ENCODE results near the gene PPP1R13B. TPM values are rescaled to one million over a fixed set of nuclear protein-coding genes. Genes with fewer than 3 reads are reported as not detected.

PPP1R13B gene
- total and polyA plus RNA-seq, 2 experiments from 2014 or later, result 2.0 to 8.5 TPM

DNA sequence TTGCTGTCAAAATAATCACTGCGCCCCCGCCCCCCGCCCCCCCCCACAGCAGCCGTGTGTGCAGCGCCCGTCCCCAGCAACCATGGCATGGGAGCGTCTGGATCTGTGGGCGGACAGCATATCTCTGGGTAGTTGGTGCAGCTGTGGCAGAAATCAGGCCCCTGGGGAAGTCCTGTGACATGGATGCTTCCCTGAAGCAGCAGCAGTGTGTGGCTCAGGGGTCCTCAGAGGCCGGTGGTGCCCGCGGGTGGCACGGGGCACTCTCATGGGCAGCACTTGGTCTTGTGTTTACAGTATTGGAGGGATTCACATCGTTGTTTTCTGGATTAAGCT is 151.3 kb downstream of the PPP1R13B start (continued):
- TF ChIP-seq CREB1 (CRISPR knock-in tag; IDR thresholded peaks at IDR 0.05; ENCODE audit: low read depth) (no peak), EZH2phosphoT487 (IDR thresholded peaks at IDR 0.05; ENCODE audit: unreplicated experiment) (no peak)
- TF ChIP-seq, protein P1, sequence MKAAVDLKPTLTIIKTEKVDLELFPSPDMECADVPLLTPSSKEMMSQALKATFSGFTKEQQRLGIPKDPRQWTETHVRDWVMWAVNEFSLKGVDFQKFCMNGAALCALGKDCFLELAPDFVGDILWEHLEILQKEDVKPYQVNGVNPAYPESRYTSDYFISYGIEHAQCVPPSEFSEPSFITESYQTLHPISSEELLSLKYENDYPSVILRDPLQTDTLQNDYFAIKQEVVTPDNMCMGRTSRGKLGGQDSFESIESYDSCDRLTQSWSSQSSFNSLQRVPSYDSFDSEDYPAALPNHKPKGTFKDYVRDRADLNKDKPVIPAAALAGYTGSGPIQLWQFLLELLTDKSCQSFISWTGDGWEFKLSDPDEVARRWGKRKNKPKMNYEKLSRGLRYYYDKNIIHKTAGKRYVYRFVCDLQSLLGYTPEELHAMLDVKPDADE (IDR thresholded peaks at IDR 0.05), result no peak
- TF ChIP-seq, protein P2, sequence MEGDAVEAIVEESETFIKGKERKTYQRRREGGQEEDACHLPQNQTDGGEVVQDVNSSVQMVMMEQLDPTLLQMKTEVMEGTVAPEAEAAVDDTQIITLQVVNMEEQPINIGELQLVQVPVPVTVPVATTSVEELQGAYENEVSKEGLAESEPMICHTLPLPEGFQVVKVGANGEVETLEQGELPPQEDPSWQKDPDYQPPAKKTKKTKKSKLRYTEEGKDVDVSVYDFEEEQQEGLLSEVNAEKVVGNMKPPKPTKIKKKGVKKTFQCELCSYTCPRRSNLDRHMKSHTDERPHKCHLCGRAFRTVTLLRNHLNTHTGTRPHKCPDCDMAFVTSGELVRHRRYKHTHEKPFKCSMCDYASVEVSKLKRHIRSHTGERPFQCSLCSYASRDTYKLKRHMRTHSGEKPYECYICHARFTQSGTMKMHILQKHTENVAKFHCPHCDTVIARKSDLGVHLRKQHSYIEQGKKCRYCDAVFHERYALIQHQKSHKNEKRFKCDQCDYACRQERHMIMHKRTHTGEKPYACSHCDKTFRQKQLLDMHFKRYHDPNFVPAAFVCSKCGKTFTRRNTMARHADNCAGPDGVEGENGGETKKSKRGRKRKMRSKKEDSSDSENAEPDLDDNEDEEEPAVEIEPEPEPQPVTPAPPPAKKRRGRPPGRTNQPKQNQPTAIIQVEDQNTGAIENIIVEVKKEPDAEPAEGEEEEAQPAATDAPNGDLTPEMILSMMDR (conservative IDR thresholded peaks at IDR 0.05; ENCODE audit: low read depth in 2 of 2), result no peak

DNA sequence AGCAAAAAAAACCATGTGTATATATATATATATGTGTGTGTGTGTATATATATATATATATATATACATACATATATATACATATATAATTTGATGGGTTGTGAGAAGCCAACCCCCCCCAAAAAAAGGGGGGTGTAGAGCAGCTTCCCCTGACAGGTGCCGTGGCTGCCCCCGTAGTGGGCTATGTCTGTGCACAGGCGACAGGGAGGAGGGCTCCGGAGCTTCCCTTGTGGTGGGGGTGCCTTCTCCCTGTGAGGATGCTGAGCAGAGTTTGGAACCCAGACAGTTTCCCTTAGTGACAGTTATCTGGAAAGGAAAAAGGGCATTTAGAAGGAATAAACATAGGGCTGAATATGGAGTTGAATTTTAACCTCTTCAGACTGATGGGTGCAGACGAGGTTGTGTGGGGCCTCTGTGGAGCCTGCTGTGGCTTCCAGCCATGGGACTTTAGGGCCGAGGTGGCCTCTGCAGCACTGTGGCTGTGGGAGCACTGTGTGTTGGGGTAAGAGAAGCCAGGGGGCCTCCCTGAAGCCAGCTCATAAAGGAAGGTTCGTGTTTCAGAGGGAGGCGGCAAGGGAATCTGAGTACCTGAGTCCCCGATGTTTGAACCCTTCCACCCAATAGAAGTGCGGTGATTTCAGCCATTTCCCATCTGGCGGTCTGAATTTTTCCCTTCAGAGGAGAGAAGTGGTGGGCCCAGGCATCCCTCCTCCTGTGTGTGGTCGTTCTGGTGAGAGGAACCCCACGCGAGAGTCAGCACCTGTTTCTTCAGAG is 151.9 kb downstream of the PPP1R13B start:
- H3K4me3 ChIP-seq, result no peak overlapping the region
- peaks cover 15% of the 10 kb centered on the region; the same call in 1 of the 2 replicates for H3F3A ChIP-seq (replicated peaks; ENCODE audit: low read depth)
- no peak for DNase-seq (ENCODE audit: low spot score)
- H3K4me1 Mint-ChIP-seq, result peaks cover 21% of the 10 kb centered on the region
- no peak overlapping the region for H2AFZ ChIP-seq
- H3K79me2 ChIP-seq (replicated peaks; ENCODE audit: insufficient read depth), result peaks cover 8% of the 10 kb centered on the region; the same call in 1 of the 2 replicates
- H3K27me3 Mint-ChIP-seq (ENCODE audit: insufficient read depth, low read depth, poor library complexity), result peaks cover 28% of the 10 kb centered on the region
- no peak for ATAC-seq
- peaks cover 15% of the 10 kb centered on the region for H4K20me1 ChIP-seq (replicated peaks; ENCODE audit: insufficient read depth)
- H3K9me2 ChIP-seq (ENCODE audit: insufficient read depth), result no peaks in the 10 kb centered on the region
- no peaks in the 10 kb centered on the region; the same call in 1 of the 2 replicates for H3K36me3 ChIP-seq (ENCODE audit: insufficient read depth)
- H3K36me3 Mint-ChIP-seq (ENCODE audit: low read depth), result peaks cover 37% of the 10 kb centered on the region
- H3K4me1 ChIP-seq (ENCODE audit: insufficient read depth), result peaks cover 6% of the 10 kb centered on the region; the same call in 1 of the 2 replicates
- H3K27ac ChIP-seq (ENCODE audit: low read depth), result 0 out of 2 replicates have a peak overlapping the region, but pooled peaks have one; percentile 26
- H3K9me3 Mint-ChIP-seq, result no peaks in the 10 kb centered on the region; the same call in 2 of the 3 replicates
- no peaks in the 10 kb centered on the region for H3K27me3 ChIP-seq (ENCODE audit: insufficient read depth)
- H3K4me2 ChIP-seq, result no peak overlapping the region
- H3K27ac Mint-ChIP-seq, result no peak overlapping the region
- H3K4me3 Mint-ChIP-seq, result no peak overlapping the region; the same call in 2 of the 3 replicates
- TF ChIP-seq STAT1 (IDR thresholded peaks at IDR 0.05; ENCODE audit: unreplicated experiment), result no peak
- TF ChIP-seq, protein P1 (IDR thresholded peaks at IDR 0.05), result no peak
- no peak for TF ChIP-seq EZH2phosphoT487 (IDR thresholded peaks at IDR 0.05; ENCODE audit: unreplicated experiment)
- TF ChIP-seq NANOG (IDR thresholded peaks at IDR 0.05; ENCODE audit: borderline replicate concordance), result no peak
- TF ChIP-seq, protein P3, sequence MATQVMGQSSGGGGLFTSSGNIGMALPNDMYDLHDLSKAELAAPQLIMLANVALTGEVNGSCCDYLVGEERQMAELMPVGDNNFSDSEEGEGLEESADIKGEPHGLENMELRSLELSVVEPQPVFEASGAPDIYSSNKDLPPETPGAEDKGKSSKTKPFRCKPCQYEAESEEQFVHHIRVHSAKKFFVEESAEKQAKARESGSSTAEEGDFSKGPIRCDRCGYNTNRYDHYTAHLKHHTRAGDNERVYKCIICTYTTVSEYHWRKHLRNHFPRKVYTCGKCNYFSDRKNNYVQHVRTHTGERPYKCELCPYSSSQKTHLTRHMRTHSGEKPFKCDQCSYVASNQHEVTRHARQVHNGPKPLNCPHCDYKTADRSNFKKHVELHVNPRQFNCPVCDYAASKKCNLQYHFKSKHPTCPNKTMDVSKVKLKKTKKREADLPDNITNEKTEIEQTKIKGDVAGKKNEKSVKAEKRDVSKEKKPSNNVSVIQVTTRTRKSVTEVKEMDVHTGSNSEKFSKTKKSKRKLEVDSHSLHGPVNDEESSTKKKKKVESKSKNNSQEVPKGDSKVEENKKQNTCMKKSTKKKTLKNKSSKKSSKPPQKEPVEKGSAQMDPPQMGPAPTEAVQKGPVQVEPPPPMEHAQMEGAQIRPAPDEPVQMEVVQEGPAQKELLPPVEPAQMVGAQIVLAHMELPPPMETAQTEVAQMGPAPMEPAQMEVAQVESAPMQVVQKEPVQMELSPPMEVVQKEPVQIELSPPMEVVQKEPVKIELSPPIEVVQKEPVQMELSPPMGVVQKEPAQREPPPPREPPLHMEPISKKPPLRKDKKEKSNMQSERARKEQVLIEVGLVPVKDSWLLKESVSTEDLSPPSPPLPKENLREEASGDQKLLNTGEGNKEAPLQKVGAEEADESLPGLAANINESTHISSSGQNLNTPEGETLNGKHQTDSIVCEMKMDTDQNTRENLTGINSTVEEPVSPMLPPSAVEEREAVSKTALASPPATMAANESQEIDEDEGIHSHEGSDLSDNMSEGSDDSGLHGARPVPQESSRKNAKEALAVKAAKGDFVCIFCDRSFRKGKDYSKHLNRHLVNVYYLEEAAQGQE (IDR thresholded peaks at IDR 0.05; ENCODE audit: unreplicated experiment), result no peak
- TF ChIP-seq, protein P4, sequence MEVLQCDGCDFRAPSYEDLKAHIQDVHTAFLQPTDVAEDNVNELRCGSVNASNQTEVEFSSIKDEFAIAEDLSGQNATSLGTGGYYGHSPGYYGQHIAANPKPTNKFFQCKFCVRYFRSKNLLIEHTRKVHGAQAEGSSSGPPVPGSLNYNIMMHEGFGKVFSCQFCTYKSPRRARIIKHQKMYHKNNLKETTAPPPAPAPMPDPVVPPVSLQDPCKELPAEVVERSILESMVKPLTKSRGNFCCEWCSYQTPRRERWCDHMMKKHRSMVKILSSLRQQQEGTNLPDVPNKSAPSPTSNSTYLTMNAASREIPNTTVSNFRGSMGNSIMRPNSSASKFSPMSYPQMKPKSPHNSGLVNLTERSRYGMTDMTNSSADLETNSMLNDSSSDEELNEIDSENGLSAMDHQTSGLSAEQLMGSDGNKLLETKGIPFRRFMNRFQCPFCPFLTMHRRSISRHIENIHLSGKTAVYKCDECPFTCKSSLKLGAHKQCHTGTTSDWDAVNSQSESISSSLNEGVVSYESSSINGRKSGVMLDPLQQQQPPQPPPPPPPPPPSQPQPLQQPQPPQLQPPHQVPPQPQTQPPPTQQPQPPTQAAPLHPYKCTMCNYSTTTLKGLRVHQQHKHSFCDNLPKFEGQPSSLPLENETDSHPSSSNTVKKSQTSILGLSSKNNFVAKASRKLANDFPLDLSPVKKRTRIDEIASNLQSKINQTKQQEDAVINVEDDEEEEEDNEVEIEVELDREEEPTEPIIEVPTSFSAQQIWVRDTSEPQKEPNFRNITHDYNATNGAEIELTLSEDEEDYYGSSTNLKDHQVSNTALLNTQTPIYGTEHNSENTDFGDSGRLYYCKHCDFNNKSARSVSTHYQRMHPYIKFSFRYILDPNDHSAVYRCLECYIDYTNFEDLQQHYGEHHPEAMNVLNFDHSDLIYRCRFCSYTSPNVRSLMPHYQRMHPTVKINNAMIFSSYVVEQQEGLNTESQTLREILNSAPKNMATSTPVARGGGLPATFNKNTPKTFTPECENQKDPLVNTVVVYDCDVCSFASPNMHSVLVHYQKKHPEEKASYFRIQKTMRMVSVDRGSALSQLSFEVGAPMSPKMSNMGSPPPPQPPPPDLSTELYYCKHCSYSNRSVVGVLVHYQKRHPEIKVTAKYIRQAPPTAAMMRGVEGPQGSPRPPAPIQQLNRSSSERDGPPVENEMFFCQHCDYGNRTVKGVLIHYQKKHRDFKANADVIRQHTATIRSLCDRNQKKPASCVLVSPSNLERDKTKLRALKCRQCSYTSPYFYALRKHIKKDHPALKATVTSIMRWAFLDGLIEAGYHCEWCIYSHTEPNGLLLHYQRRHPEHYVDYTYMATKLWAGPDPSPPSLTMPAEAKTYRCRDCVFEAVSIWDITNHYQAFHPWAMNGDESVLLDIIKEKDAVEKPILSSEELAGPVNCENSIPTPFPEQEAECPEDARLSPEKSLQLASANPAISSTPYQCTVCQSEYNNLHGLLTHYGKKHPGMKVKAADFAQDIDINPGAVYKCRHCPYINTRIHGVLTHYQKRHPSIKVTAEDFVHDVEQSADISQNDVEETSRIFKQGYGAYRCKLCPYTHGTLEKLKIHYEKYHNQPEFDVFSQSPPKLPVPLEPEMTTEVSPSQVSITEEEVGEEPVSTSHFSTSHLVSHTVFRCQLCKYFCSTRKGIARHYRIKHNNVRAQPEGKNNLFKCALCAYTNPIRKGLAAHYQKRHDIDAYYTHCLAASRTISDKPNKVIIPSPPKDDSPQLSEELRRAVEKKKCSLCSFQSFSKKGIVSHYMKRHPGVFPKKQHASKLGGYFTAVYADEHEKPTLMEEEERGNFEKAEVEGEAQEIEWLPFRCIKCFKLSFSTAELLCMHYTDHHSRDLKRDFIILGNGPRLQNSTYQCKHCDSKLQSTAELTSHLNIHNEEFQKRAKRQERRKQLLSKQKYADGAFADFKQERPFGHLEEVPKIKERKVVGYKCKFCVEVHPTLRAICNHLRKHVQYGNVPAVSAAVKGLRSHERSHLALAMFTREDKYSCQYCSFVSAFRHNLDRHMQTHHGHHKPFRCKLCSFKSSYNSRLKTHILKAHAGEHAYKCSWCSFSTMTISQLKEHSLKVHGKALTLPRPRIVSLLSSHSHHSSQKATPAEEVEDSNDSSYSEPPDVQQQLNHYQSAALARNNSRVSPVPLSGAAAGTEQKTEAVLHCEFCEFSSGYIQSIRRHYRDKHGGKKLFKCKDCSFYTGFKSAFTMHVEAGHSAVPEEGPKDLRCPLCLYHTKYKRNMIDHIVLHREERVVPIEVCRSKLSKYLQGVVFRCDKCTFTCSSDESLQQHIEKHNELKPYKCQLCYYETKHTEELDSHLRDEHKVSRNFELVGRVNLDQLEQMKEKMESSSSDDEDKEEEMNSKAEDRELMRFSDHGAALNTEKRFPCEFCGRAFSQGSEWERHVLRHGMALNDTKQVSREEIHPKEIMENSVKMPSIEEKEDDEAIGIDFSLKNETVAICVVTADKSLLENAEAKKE (CRISPR knock-in tag; IDR thresholded peaks at IDR 0.05), result no peak
- TF ChIP-seq CREB1 (CRISPR knock-in tag; IDR thresholded peaks at IDR 0.05; ENCODE audit: low read depth), result no peak

All from GM23338 (cell line).